ENCODE measurements around the gene SLC35F5. TPM values are rescaled to one million over a fixed set of nuclear protein-coding genes. Genes with fewer than 3 reads are reported as not detected.

SLC35F5 gene
- total RNA-seq, 1 experiment from 2014 or later, result 14.3 TPM

DNA sequence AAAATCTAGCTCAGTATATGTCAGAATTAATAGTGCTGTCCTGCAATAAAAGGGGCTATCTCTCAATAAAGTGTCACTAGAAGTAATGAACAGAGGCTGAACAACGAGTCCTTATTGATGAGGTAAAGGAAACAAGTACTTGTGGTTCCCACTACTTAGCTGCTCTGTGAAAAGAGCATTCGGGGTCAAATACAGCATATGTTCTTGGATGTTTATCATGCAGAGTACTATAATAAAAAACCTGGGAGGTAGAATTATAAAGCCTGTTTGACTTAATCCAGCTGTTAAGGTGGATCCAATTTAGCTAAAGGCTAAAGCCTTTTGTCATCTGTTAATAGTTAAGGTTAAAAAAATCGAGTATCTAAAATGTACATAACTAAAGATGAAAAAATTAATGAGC is 32.4 kb downstream of the SLC35F5 start:
- POLR2A ChIA-PET, result no interaction called here
- H3K79me2 ChIP-seq (ENCODE audit: insufficient read depth, low read length), result no peaks in the 10 kb centered on the region

More for the DNA sequence above, 32.4 kb downstream of the SLC35F5 start:
- RAD21 ChIA-PET (ENCODE audit: low non-redundant PET in 1 of 2, low total read pairs in 2 of 2, uncharacterized antibody in 2 of 2, unreplicated experiment in 2 of 2), result no interaction called here
- H3K27me3 ChIP-seq (ENCODE audit: insufficient read depth, low read length), result no peaks in the 10 kb centered on the region
- H3K4me1 ChIP-seq (ENCODE audit: control insufficient read depth in 1 of 2, insufficient read depth in 2 of 2, low read length in 2 of 2), result no peaks in the 10 kb centered on the region
- intact Hi-C loops (cut with micrococcal nuclease), result no loop called here
- H4K20me1 ChIP-seq (ENCODE audit: insufficient read depth), result no peaks in the 10 kb centered on the region
- H2AFZ ChIP-seq (ENCODE audit: low read depth, low read length, poor library complexity, severe bottlenecking), result no peak overlapping the region
- peaks cover 7 to 13% of the 10 kb centered on the region in 2 experiments; a peak in 3 of 4 replicates for H3K36me3 ChIP-seq (ENCODE audit: control insufficient read depth in 1 of 2, insufficient read depth in 2 of 2, low read length in 2 of 2)
- CTCF ChIA-PET, result no interaction called here
- no peaks in the 10 kb centered on the region for H3K9me3 ChIP-seq (ENCODE audit: control insufficient read depth in 1 of 2, insufficient read depth in 1 of 2, low read depth in 1 of 2, low read length in 2 of 2)
- no peak overlapping the region for H3K27ac ChIP-seq (ENCODE audit: low read depth, low read length)
- no peak for TF ChIP-seq SP1 (IDR thresholded peaks at IDR 0.05; ENCODE audit: low read depth)
- no peak for TF ChIP-seq ZNF274 (IDR thresholded peaks at IDR 0.05; ENCODE audit: low read depth, low read length)
- no peak for TF ChIP-seq CBX3 (IDR thresholded peaks at IDR 0.05; ENCODE audit: low read depth)
- TF ChIP-seq CTCF (IDR thresholded peaks at IDR 0.05 in 2 of 3, conservative IDR thresholded peaks at IDR 0.05 in 1 of 3; ENCODE audit: borderline replicate concordance in 1 of 3, insufficient read depth in 1 of 3, low read depth in 2 of 3, low read length in 2 of 3), result no peak
- no peak for TF ChIP-seq ZFX (IDR thresholded peaks at IDR 0.05)
- no peak for TF ChIP-seq JUND (IDR thresholded peaks at IDR 0.05)
- TF ChIP-seq POLR2AphosphoS5 (IDR thresholded peaks at IDR 0.05; ENCODE audit: low read depth, low read length), result no peak
- no peak for TF ChIP-seq EZH2phosphoT487 (IDR thresholded peaks at IDR 0.05; ENCODE audit: borderline replicate concordance)
- TF ChIP-seq EGR1 (IDR thresholded peaks at IDR 0.05; ENCODE audit: low read depth), result no peak
- no peak for TF ChIP-seq EZH2 (IDR thresholded peaks at IDR 0.05)
- TF ChIP-seq ATF3 (IDR thresholded peaks at IDR 0.05), result no peak
- TF ChIP-seq POLR2A (IDR thresholded peaks at IDR 0.05; ENCODE audit: borderline replicate concordance, extremely low read depth, insufficient read depth, insufficient read length), result no peak
- TF ChIP-seq SIN3A (IDR thresholded peaks at IDR 0.05; ENCODE audit: low read depth), result no peak
- no peak for TF ChIP-seq ELF1 (IDR thresholded peaks at IDR 0.05; ENCODE audit: borderline replicate concordance, low read depth)
- TF ChIP-seq REST (IDR thresholded peaks at IDR 0.05; ENCODE audit: low read depth), result no peak
- no peak for TF ChIP-seq SRF (IDR thresholded peaks at IDR 0.05; ENCODE audit: low read depth)
- TF ChIP-seq CEBPB (IDR thresholded peaks at IDR 0.05; ENCODE audit: low read depth), result no peak
- no peak for TF ChIP-seq ZBTB33 (IDR thresholded peaks at IDR 0.05; ENCODE audit: extremely low read depth, insufficient replicate concordance, low read length)
- TF ChIP-seq YY1 (IDR thresholded peaks at IDR 0.05; ENCODE audit: extremely low read depth, insufficient replicate concordance, low read depth, low read length), result no peak
- no peak for TF ChIP-seq TCF7L2 (IDR thresholded peaks at IDR 0.05; ENCODE audit: borderline replicate concordance, extremely low read depth, insufficient read depth, insufficient read length)
- ATAC-seq, result no peak
- H3K9ac ChIP-seq (ENCODE audit: low read length), result no peak overlapping the region
- H3K9me2 ChIP-seq (ENCODE audit: insufficient read depth), result no peaks in the 10 kb centered on the region
- no peak overlapping the region for H3K4me2 ChIP-seq (ENCODE audit: low read length)
- BruUV-seq (replicated peaks), result no TSS peak
- no peak overlapping the region for H3K4me3 ChIP-seq (replicated peaks in 1 of 2; ENCODE audit: low read depth in 1 of 2, low read length in 2 of 2)
- no peak for DNase-seq (ENCODE audit: low read depth, low spot score)
